HCT116 (cell line): ENCODE results near the gene UBE2D2. TPM values are rescaled to one million over a fixed set of nuclear protein-coding genes. Genes with fewer than 3 reads are reported as not detected.

ENCODE experiments used
- ATAC-seq: fragments of 200-7000 bp; cut with Tn5 transposase; 2 replicates; pipeline ENCODE4 v1.9.1; 2020; ENCODE audit warnings: mild to moderate bottlenecking, moderate library complexity
- BruUV-seq: library from RNA; stranded (reverse); fragments of 400-500 nt; replicated peaks from 2 replicates; lab custom pipeline; 2021; lab: Mats Ljungman, UMichigan
- CTCF ChIA-PET: fragments of 300-600 bp; sonication (Branson Sonifier 250); formaldehyde crosslinking; loops from one replicate; lab custom pipeline; 2021; ENCODE audit warnings: antibody characterized with exemption; lab: Charles Lee
- POLR2A ChIA-PET: fragments of 300-600, 350-600 bp; sonication (Branson Sonifier 250); formaldehyde crosslinking; loops from one replicate; lab custom pipeline; 2021; ENCODE audit warnings: antibody characterized with exemption; lab: Charles Lee
- RAD21 ChIA-PET, 2 experiments: fragments of 300-600 bp; sonication (Branson Sonifier 250); formaldehyde crosslinking; loops; one replicate each; lab custom pipeline; 2023; ENCODE audit warnings: low total read pairs in 2 of 2; ENCODE audit not compliant: uncharacterized antibody in 2 of 2, unreplicated experiment in 2 of 2, low non-redundant PET in 1 of 2; lab: Charles Lee
- DNase-seq: peaks from one replicate; pipeline ENCODE4 v3.0.0-alpha.2; 2010; ENCODE audit warnings: low read depth, low spot score
- H2AFZ ChIP-seq: fragments of 200-600 bp; shearing (Covaris generic), sonication (generic); 2 replicates; pipeline ENCODE4 v1.6.1; 2017; ENCODE audit warnings: low read depth, mixed run types, mixed read lengths, antibody characterized with exemption, low read length; ENCODE audit not compliant: poor library complexity, severe bottlenecking
- H3K27ac ChIP-seq: 2 replicates; pipeline ENCODE4 v1.5.1; 2012; ENCODE audit warnings: low read depth, low read length
- H3K27me3 ChIP-seq: fragments of 200-600 bp; sonication (generic); 2 replicates; pipeline ENCODE4 v1.6.1; 2016; ENCODE audit warnings: mixed run types, low read length, mixed read lengths; ENCODE audit not compliant: insufficient read depth
- H3K36me3 ChIP-seq, 2 experiments: fragments of 200-500 bp in 1 of 2; fragments of 200-600 bp in 1 of 2; sonication (Bioruptor generic) in 1 of 2; sonication (generic) in 1 of 2; 2 replicates each; pipeline versions ENCODE4 v1.5.1 to v1.6.1; 2014 to 2016; ENCODE audit warnings: low read length in 2 of 2, inconsistent platforms in 1 of 2, mixed read lengths in 1 of 2, mixed run types in 1 of 2; ENCODE audit not compliant: insufficient read depth in 2 of 2, control insufficient read depth in 1 of 2
- H3K4me1 ChIP-seq, 2 experiments: fragments of 200-600 bp in 1 of 2; sonication (generic) in 1 of 2; 2 replicates each; pipeline versions ENCODE4 v1.5.1 to v1.6.1; 2012 to 2017; ENCODE audit warnings: low read length in 2 of 2, inconsistent platforms in 1 of 2, mild to moderate bottlenecking in 1 of 2, mixed read lengths in 1 of 2, mixed run types in 1 of 2, moderate library complexity in 1 of 2; ENCODE audit not compliant: insufficient read depth in 2 of 2, control insufficient read depth in 1 of 2
- H3K4me2 ChIP-seq: fragments of 200-600 bp; sonication (generic); 2 replicates; pipeline ENCODE4 v1.6.1; 2017; ENCODE audit warnings: mixed run types, low read length, mixed read lengths
- H3K4me3 ChIP-seq, 2 experiments: fragments of 200-600 bp in 1 of 2; sonication (generic) in 1 of 2; replicated peaks in 1 of 2; 2 replicates each; pipeline ENCODE4 v1.5.1; 2011 to 2016; ENCODE audit warnings: low read length in 2 of 2, control low read depth in 1 of 2, low read depth in 1 of 2, mild to moderate bottlenecking in 1 of 2, mixed read lengths in 1 of 2, mixed run types in 1 of 2
- H3K79me2 ChIP-seq: fragments of 200-600 bp; sonication (generic); 2 replicates; pipeline ENCODE4 v1.6.1; 2017; ENCODE audit warnings: mild to moderate bottlenecking, mixed run types, low read length, moderate library complexity, mixed read lengths; ENCODE audit not compliant: insufficient read depth
- H3K9ac ChIP-seq: fragments of 200-600 bp; sonication (generic); 2 replicates; pipeline ENCODE4 v1.6.1; 2016; ENCODE audit warnings: low read length, mixed read lengths
- H3K9me2 ChIP-seq: fragments of 200-600 bp; sonication (generic), shearing (Covaris generic); 2 replicates; pipeline ENCODE4 v1.6.1; 2017; ENCODE audit warnings: mixed run types, mild to moderate bottlenecking, moderate library complexity; ENCODE audit not compliant: insufficient read depth
- H3K9me3 ChIP-seq, 2 experiments: fragments of 200-500 bp in 1 of 2; fragments of 200-600 bp in 1 of 2; sonication (Bioruptor generic) in 1 of 2; sonication (generic) in 1 of 2; 2 replicates each; pipeline ENCODE4 v1.6.1; 2014 to 2017; ENCODE audit warnings: low read length in 2 of 2, mixed read lengths in 2 of 2, inconsistent platforms in 1 of 2, low read depth in 1 of 2, mild to moderate bottlenecking in 1 of 2, mixed run types in 1 of 2, moderate library complexity in 1 of 2; ENCODE audit not compliant: control insufficient read depth in 1 of 2, insufficient read depth in 1 of 2
- H4K20me1 ChIP-seq: fragments of 200-600 bp; sonication (generic), shearing (Covaris generic); 2 replicates; pipeline ENCODE4 v1.6.1; 2017; ENCODE audit warnings: mixed run types, mild to moderate bottlenecking, moderate library complexity; ENCODE audit not compliant: insufficient read depth
- CBX3 ChIP-seq: IDR thresholded peaks from 2 replicates; pipeline ENCODE4 v1.6.1; 2012; ENCODE audit warnings: low read depth
- CEBPB ChIP-seq: IDR thresholded peaks from 2 replicates; pipeline ENCODE4 v1.6.1; 2012; ENCODE audit warnings: low read depth
- ELF1 ChIP-seq: IDR thresholded peaks from 2 replicates; pipeline ENCODE4 v1.6.1; 2012; ENCODE audit warnings: low read depth, borderline replicate concordance
- EZH2 ChIP-seq: fragments of 200-600 bp; sonication (generic); IDR thresholded peaks from 2 replicates; pipeline ENCODE4 v1.6.1; 2017; ENCODE audit warnings: antibody characterized with exemption, mixed run types
- EZH2phosphoT487 ChIP-seq: fragments of 200-600 bp; IDR thresholded peaks from 2 replicates; pipeline ENCODE4 v1.6.1; 2018; ENCODE audit warnings: antibody characterized with exemption, borderline replicate concordance
- FOSL1 ChIP-seq: IDR thresholded peaks from 2 replicates; pipeline ENCODE4 v1.6.1; 2012; ENCODE audit warnings: low read depth
- JUND ChIP-seq: IDR thresholded peaks from 2 replicates; pipeline ENCODE4 v1.6.1; 2012
- POLR2A ChIP-seq: IDR thresholded peaks from 2 replicates; pipeline ENCODE4 v1.7.0; 2011; ENCODE audit warnings: borderline replicate concordance; ENCODE audit not compliant: insufficient read depth, insufficient read length; ENCODE audit errors: extremely low read depth
- RAD21 ChIP-seq: IDR thresholded peaks from 2 replicates; pipeline ENCODE4 v1.6.1; 2012; ENCODE audit warnings: low read depth, mild to moderate bottlenecking
- SP1 ChIP-seq: IDR thresholded peaks from 2 replicates; pipeline ENCODE4 v1.6.1; 2012; ENCODE audit warnings: low read depth
- SRF ChIP-seq: IDR thresholded peaks from 2 replicates; pipeline ENCODE4 v1.6.1; 2012; ENCODE audit warnings: low read depth
- YY1 ChIP-seq: IDR thresholded peaks from 2 replicates; pipeline ENCODE4 v1.6.1; 2011; ENCODE audit warnings: low read length, low read depth, moderate library complexity, mild to moderate bottlenecking; ENCODE audit not compliant: insufficient replicate concordance; ENCODE audit errors: extremely low read depth
- ZNF274 ChIP-seq: fragments of 200-500 bp; sonication (Bioruptor generic); IDR thresholded peaks from 2 replicates; pipeline ENCODE4 v1.6.1; 2014; ENCODE audit warnings: mild to moderate bottlenecking, low read depth, low read length, inconsistent platforms
- intact Hi-C: fragments of 100-400 bp; cut with micrococcal nuclease; formaldehyde crosslinking; loops from 2 replicates; pipeline ENCODE4 v1.10.0; 2022
- total RNA-seq: library from RNA; stranded (reverse); gene quantifications from one replicate; pipeline ENCODE4 v1.2.1, GENCODE V29; 2021; ENCODE audit not compliant: unreplicated experiment
- TF ChIP-seq, protein P1 (sequence below): IDR thresholded peaks from 2 replicates; pipeline ENCODE4 v1.6.1; 2012
- TF ChIP-seq, protein P2 (sequence below), 3 experiments: fragments of 200-600 bp in 1 of 3; sonication (generic) in 1 of 3; IDR thresholded peaks in 2 of 3; conservative IDR thresholded peaks in 1 of 3; 2 replicates each; pipeline ENCODE4 v1.5.1; 2012 to 2017; ENCODE audit warnings: low read depth in 2 of 3, low read length in 2 of 3, antibody characterized with exemption in 1 of 3, borderline replicate concordance in 1 of 3, control low read depth in 1 of 3, mild to moderate bottlenecking in 1 of 3, mixed read lengths in 1 of 3, mixed run types in 1 of 3, moderate library complexity in 1 of 3; ENCODE audit not compliant: insufficient read depth in 1 of 3
- TF ChIP-seq, protein P3 (sequence below): IDR thresholded peaks from 2 replicates; pipeline ENCODE4 v1.6.1; 2012; ENCODE audit warnings: low read depth
- TF ChIP-seq, protein P4 (sequence below): IDR thresholded peaks from 2 replicates; pipeline ENCODE4 v1.6.1; 2012
- TF ChIP-seq, protein P5 (sequence below): IDR thresholded peaks from 2 replicates; pipeline ENCODE4 v1.6.1; 2011; ENCODE audit warnings: mild to moderate bottlenecking, low read length, moderate library complexity; ENCODE audit not compliant: insufficient replicate concordance; ENCODE audit errors: extremely low read depth

Gene UBE2D2
- total RNA-seq, 1 experiment from 2014 or later: 140 TPM

DNA sequence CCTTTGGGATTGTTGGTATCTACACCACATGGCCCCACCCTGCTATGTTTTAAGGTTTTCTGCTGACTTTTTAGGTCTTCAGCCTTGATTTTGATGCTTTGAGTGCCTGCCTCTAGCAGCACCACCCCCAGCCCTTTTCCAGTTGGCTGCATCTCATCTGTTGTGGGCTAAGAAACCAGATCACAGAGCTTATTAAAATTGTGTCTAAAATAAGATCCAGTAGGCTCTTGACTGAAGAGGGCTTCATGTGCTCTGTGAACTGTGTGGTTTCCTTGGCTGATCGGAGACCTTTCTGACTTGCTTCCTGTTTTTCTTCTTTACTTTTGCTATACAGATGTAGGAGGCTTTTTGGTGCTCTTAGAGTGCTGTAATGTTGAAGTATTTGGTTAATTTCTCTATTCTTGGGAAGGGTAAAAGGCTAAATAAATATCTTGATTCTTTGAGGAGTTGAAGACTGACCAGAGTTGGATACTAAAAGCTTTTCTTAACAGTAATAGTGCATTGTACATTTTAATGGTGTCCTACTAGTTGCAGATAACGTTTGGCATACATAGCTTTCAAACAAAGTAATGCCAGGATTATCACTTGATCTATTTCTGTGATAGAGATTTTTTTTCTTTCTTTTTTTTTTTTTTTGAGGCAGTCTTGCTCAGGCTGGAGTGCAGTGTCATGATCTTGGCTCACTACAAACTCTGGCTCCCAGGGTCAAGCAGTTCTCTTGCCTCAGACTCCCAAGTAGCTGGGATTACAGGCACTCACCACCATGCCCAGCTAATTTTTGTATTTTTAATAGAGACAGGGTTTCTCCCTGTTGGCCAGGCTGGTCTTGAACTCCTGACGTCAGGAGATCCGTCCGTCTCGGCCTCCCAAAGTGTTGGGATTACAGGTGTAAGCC lies 4.5 kb downstream of the UBE2D2 start:
- ChIA-PET RAD21 (no interaction called here), POLR2A (no interaction called here), CTCF (interaction anchor here (1.8 kb wide), 1 partner anchor 9 kb away, joined by 5 read pairs; no protein-coding TSS in a partner anchor)
- H3K9ac ChIP-seq: no peak overlapping the region
- no peak overlapping the region for H3K4me3 ChIP-seq
- H4K20me1 ChIP-seq: no peaks in the 10 kb centered on the region
- ATAC-seq (no peak), DNase-seq (no peak)
- no peak overlapping the region for H3K27ac ChIP-seq
- H3K9me2 ChIP-seq: no peaks in the 10 kb centered on the region
- H3K79me2 ChIP-seq: peaks cover 91% of the 10 kb centered on the region
- no TSS peak for BruUV-seq
- H3K9me3 ChIP-seq: no peaks in the 10 kb centered on the region
- H2AFZ ChIP-seq: no peak overlapping the region
- intact Hi-C loops: no loop called here
- H3K27me3 ChIP-seq: no peaks in the 10 kb centered on the region
- H3K4me2 ChIP-seq: no peak overlapping the region
- TF ChIP-seq, protein P1, sequence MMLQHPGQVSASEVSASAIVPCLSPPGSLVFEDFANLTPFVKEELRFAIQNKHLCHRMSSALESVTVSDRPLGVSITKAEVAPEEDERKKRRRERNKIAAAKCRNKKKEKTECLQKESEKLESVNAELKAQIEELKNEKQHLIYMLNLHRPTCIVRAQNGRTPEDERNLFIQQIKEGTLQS: no peak
- TF ChIP-seq, protein P2, sequence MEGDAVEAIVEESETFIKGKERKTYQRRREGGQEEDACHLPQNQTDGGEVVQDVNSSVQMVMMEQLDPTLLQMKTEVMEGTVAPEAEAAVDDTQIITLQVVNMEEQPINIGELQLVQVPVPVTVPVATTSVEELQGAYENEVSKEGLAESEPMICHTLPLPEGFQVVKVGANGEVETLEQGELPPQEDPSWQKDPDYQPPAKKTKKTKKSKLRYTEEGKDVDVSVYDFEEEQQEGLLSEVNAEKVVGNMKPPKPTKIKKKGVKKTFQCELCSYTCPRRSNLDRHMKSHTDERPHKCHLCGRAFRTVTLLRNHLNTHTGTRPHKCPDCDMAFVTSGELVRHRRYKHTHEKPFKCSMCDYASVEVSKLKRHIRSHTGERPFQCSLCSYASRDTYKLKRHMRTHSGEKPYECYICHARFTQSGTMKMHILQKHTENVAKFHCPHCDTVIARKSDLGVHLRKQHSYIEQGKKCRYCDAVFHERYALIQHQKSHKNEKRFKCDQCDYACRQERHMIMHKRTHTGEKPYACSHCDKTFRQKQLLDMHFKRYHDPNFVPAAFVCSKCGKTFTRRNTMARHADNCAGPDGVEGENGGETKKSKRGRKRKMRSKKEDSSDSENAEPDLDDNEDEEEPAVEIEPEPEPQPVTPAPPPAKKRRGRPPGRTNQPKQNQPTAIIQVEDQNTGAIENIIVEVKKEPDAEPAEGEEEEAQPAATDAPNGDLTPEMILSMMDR (IDR thresholded peaks at IDR 0.05 in 2 of 3, conservative IDR thresholded peaks at IDR 0.05 in 1 of 3; ENCODE audit: borderline replicate concordance in 1 of 3, insufficient read depth in 1 of 3, low read depth in 2 of 3, low read length in 2 of 3): no peak
- TF ChIP-seq CBX3 (no peak), RAD21 (no peak), FOSL1 (no peak), EZH2 (no peak), POLR2A (no peak), SRF (no peak), ZNF274 (no peak), SP1 (no peak), JUND (no peak), ELF1 (no peak), YY1 (no peak), EZH2phosphoT487 (no peak), CEBPB (no peak)
- TF ChIP-seq, protein P3, sequence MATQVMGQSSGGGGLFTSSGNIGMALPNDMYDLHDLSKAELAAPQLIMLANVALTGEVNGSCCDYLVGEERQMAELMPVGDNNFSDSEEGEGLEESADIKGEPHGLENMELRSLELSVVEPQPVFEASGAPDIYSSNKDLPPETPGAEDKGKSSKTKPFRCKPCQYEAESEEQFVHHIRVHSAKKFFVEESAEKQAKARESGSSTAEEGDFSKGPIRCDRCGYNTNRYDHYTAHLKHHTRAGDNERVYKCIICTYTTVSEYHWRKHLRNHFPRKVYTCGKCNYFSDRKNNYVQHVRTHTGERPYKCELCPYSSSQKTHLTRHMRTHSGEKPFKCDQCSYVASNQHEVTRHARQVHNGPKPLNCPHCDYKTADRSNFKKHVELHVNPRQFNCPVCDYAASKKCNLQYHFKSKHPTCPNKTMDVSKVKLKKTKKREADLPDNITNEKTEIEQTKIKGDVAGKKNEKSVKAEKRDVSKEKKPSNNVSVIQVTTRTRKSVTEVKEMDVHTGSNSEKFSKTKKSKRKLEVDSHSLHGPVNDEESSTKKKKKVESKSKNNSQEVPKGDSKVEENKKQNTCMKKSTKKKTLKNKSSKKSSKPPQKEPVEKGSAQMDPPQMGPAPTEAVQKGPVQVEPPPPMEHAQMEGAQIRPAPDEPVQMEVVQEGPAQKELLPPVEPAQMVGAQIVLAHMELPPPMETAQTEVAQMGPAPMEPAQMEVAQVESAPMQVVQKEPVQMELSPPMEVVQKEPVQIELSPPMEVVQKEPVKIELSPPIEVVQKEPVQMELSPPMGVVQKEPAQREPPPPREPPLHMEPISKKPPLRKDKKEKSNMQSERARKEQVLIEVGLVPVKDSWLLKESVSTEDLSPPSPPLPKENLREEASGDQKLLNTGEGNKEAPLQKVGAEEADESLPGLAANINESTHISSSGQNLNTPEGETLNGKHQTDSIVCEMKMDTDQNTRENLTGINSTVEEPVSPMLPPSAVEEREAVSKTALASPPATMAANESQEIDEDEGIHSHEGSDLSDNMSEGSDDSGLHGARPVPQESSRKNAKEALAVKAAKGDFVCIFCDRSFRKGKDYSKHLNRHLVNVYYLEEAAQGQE: no peak
- TF ChIP-seq, protein P4, sequence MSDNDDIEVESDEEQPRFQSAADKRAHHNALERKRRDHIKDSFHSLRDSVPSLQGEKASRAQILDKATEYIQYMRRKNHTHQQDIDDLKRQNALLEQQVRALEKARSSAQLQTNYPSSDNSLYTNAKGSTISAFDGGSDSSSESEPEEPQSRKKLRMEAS: no peak
- TF ChIP-seq, protein P5, sequence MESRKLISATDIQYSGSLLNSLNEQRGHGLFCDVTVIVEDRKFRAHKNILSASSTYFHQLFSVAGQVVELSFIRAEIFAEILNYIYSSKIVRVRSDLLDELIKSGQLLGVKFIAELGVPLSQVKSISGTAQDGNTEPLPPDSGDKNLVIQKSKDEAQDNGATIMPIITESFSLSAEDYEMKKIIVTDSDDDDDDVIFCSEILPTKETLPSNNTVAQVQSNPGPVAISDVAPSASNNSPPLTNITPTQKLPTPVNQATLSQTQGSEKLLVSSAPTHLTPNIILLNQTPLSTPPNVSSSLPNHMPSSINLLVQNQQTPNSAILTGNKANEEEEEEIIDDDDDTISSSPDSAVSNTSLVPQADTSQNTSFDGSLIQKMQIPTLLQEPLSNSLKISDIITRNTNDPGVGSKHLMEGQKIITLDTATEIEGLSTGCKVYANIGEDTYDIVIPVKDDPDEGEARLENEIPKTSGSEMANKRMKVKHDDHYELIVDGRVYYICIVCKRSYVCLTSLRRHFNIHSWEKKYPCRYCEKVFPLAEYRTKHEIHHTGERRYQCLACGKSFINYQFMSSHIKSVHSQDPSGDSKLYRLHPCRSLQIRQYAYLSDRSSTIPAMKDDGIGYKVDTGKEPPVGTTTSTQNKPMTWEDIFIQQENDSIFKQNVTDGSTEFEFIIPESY: no peak
- TF ChIP-seq, all 23 proteins: peak for 0
- Histone ChIP-seq H3K4me1 (peaks cover 8 to 16% of the 10 kb centered on the region in 2 experiments; a peak in 3 of 4 replicates), H3K36me3 (peaks cover 2 to 11% of the 10 kb centered on the region in 2 experiments; a peak in 1 of 4 replicates)
